Brain microvascular endothelial cell (primary cell): ENCODE data around the gene NSD2.

Experiments
- DNase-seq: peaks from one replicate; pipeline ENCODE4 v3.0.0-alpha.2; 2020
- H3K27ac ChIP-seq: fragments of 250-450 bp; sonication (Bioruptor Pico); 2 replicates; pipeline ENCODE4 v1.5.1; 2020; ENCODE audit warnings: mild to moderate bottlenecking, moderate library complexity
- H3K27me3 ChIP-seq: fragments of 250-450 bp; sonication (Bioruptor Pico); replicated peaks from 2 replicates; pipeline ENCODE4 v1.5.1; 2020; ENCODE audit warnings: mild to moderate bottlenecking
- H3K36me3 ChIP-seq: fragments of 250-450 bp; sonication (Bioruptor Pico); replicated peaks from 2 replicates; pipeline ENCODE4 v1.5.1; 2020; ENCODE audit warnings: mild to moderate bottlenecking
- H3K4me3 ChIP-seq: 2 replicates; pipeline ENCODE4 v1.5.1; 2011; ENCODE audit warnings: low read depth, mild to moderate bottlenecking, control low read depth, low read length, moderate library complexity
- in situ Hi-C: cut with HindIII; loops from 2 replicates; pipeline ENCODE4 v1.10.0; 2017; ENCODE audit warnings: low sequenced_read_pairs, low pct_ligation_motif_present
- TF ChIP-seq, protein P1 (sequence below): IDR thresholded peaks from 2 replicates; pipeline ENCODE4 v1.5.1; 2011; ENCODE audit warnings: low read depth, mild to moderate bottlenecking, moderate library complexity, low read length, control low read depth, inconsistent platforms; ENCODE audit errors: missing control alignments

NSD2 gene

GRCh38 chr4:1872870-1873269 is 1.7 kb downstream of the NSD2 start:
- H3K27ac ChIP-seq: peak overlapping the region; percentile 21
- DNase-seq: peak; percentile 26
- TF ChIP-seq, protein P1, sequence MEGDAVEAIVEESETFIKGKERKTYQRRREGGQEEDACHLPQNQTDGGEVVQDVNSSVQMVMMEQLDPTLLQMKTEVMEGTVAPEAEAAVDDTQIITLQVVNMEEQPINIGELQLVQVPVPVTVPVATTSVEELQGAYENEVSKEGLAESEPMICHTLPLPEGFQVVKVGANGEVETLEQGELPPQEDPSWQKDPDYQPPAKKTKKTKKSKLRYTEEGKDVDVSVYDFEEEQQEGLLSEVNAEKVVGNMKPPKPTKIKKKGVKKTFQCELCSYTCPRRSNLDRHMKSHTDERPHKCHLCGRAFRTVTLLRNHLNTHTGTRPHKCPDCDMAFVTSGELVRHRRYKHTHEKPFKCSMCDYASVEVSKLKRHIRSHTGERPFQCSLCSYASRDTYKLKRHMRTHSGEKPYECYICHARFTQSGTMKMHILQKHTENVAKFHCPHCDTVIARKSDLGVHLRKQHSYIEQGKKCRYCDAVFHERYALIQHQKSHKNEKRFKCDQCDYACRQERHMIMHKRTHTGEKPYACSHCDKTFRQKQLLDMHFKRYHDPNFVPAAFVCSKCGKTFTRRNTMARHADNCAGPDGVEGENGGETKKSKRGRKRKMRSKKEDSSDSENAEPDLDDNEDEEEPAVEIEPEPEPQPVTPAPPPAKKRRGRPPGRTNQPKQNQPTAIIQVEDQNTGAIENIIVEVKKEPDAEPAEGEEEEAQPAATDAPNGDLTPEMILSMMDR: no peak
- H3K4me3 ChIP-seq: peak overlapping the region; percentile 70
- no peaks in the 10 kb centered on the region for H3K36me3 ChIP-seq
- H3K27me3 ChIP-seq: no peaks in the 10 kb centered on the region
- in situ Hi-C loops: no loop called here

DNA sequence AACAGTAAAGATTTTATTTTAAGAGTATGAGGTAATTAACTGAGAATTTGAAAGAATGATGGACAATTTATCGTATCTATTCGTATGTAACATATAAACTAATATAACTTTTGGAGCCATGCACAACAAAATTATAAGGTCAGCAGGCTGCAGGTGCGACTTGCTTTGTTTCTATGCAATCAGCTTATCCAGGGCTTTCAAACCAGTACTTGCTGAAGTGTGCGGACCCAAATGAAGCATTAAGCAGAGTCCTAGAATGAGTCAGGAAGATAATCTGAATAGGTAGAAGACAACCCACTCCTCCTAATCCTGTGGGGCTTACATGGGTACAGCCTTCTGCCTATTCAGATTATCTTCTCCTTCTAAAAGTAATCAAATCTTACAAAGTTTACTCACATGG is 2.1 kb downstream of the NSD2 start:
- Histone ChIP-seq H3K27ac (peak overlapping the region; percentile 21), H3K27me3 (no peaks in the 10 kb centered on the region), H3K4me3 (no peak overlapping the region), H3K36me3 (no peaks in the 10 kb centered on the region)
- in situ Hi-C loops: no loop called here
- no peak for DNase-seq
- TF ChIP-seq, protein P1: no peak

DNA sequence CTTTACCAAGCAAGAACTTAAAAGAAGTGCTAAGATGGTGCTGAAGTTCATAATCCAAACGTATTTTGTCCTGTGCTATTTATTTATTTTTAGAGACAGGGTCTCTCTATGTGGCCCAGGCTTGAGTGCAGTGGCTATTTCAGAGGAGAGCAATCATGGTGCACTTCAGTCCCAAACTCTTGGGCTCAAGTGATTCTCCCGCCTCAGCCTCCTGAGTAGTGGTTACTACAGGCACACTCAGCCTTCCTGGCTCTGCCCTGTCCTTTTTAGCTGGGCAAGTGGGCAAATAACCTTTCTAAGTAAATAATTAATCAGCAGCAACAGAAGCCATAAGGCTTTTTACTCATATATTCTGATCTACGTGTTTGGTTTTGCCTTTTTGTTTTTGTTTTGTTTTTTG is 2.6 kb downstream of the NSD2 start:
- no peak overlapping the region for H3K27ac ChIP-seq
- in situ Hi-C loops: no loop called here
- TF ChIP-seq, protein P1: no peak
- DNase-seq: no peak
- no peak overlapping the region for H3K4me3 ChIP-seq
- no peaks in the 10 kb centered on the region for H3K36me3 ChIP-seq
- H3K27me3 ChIP-seq: no peaks in the 10 kb centered on the region

GRCh38 chr4:1874201-1874600 is 3.0 kb downstream of the NSD2 start:
- in situ Hi-C loops: no loop called here
- TF ChIP-seq, protein P1: no peak
- no peaks in the 10 kb centered on the region for H3K36me3 ChIP-seq
- H3K27ac ChIP-seq: no peak overlapping the region
- H3K27me3 ChIP-seq: no peaks in the 10 kb centered on the region
- no peak for DNase-seq
- no peak overlapping the region for H3K4me3 ChIP-seq

- TF ChIP-seq, protein P1: no peak
- no peaks in the 10 kb centered on the region for H3K36me3 ChIP-seq
- in situ Hi-C loops: no loop called here
- H3K27me3 ChIP-seq: no peaks in the 10 kb centered on the region
- no peak overlapping the region for H3K4me3 ChIP-seq
- DNase-seq: no peak
- H3K27ac ChIP-seq: no peak overlapping the region
Measured at GRCh38 chr4:1879485-1879884, 8.3 kb downstream of the NSD2 start.

DNA sequence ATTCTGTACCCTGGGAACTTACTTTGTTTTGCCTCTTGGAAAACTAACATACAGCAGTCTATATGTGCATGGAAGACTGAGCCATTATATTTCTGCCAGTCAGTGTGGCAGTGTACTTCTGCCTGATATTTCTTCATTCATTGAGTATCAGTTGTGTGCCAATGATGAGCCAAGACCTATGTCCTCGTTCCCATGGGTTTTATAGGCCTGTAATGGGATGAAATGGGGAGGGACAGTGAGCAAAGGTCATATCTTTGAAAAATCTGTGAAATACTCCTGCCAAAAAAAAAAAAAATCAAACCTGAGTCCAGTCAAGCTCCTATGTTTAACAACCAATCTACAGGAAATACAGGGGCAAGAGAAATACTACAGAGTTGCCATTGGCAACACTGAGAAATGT is 9.1 kb downstream of the NSD2 start:
- Histone ChIP-seq H3K36me3 (no peaks in the 10 kb centered on the region), H3K4me3 (no peak overlapping the region), H3K27me3 (no peaks in the 10 kb centered on the region), H3K27ac (no peak overlapping the region)
- in situ Hi-C loops: no loop called here
- TF ChIP-seq, protein P1: no peak
- DNase-seq: no peak
